GM18526 (cell line): ENCODE results near the gene MCRS1.
"Not testable (repeated sequence)": the region's sequence is repeated elsewhere in the genome, so short reads cannot be mapped to it uniquely, and the experiment has no call there.

Experiments used
- POLR2A ChIP-seq: IDR thresholded peaks from 3 replicates; pipeline ENCODE4 v1.6.1; 2011; ENCODE audit not compliant: insufficient read length; ENCODE audit errors: extremely low read depth

Gene MCRS1, protein sequence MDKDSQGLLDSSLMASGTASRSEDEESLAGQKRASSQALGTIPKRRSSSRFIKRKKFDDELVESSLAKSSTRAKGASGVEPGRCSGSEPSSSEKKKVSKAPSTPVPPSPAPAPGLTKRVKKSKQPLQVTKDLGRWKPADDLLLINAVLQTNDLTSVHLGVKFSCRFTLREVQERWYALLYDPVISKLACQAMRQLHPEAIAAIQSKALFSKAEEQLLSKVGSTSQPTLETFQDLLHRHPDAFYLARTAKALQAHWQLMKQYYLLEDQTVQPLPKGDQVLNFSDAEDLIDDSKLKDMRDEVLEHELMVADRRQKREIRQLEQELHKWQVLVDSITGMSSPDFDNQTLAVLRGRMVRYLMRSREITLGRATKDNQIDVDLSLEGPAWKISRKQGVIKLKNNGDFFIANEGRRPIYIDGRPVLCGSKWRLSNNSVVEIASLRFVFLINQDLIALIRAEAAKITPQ

DNA sequence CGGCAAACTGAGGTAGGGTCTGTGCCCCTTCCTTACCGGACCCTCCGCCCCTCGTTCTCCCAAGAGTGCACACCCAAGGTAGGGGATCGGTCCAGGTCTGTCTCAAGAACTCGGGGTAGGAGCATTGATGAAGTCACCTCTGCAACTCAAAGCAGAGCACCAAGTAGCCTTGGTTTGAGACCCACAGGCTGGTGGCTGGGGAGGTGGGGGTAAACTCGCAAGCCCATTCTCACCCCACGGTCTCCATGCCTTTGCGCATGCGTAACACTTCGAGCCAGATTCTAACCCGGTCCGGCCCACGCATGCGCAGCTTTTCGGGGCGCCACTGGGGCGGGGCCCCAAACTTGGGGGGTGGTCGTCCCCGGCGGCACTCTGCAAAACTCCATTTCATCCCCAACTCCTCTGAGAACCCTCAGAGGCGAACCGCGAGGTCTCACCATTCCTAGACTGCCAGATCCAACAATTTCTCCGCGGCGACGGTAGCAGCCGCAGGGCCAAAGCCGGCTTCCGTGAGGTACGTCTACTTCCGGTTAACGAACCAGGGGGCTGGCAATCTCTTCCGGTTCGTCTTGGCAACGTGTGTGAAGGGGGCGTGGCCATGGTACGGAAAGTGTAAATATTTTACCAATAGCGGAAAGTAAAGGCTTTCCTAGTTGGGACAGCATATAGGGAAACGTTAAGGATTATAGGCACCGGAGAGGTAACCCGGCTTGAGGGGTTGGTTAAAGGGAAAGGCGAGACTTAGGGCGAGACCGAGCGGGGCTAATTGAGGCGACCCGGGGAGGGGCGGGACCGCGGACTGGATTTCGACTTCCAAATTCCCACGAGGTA, at the start of gene MCRS1:
Gene MCRS1 (minus strand): TSS at position 532 of the 831 bp plus-strand sequence. CDS start 1,411 bp downstream, outside the sequence.
- TF ChIP-seq POLR2A = peak; percentile 91

DNA sequence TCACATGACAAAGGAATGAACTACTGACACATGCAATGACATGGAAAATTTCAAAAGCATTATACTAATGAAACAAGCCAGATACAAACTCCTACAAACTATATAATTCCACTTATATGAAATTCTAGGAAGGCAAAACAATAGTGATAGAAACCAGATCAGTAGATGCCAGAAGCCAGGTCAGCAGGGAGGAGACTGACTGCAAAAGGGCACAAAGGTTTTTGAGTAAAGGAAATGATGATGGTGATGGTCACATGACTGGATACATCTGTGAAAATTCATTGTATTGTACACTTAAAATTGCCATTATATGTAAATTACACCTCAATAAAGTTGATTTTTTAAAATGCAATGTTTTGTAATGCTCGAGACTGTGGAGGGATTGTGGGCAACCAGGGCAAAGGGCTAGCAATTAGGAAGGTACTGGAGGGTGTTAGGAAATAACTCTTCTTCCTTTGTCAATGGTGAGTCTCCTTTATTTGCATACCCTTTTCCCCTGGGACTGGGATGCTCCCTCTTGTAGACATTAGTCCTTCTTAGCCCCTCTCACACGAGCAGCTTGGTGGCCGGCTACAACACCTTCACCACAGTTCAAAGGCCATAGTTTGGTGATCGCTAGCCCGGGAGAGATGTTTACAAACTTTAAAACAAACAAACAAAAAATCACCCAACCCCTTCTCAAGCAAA, 48.7 kb upstream of the MCRS1 start:
- no peak for TF ChIP-seq POLR2A

DNA sequence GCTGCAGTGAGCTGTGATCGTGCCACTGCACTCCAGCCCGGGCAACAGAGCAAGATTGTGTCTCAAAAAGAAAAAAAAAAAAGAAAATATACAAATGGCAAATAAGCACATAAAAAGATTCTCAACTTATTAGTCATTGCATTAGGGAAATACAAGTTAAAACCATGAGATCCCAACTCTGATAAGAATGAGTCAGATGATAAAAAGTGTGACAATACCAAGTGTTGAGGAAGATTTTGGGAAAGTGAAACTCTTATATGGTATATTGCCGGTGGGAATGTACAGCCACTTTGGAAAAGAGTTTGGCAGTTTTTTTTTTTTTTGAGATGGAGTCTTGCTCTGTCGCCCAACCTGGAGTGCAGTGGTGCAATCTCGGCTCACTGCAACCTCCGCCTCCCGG, 47.8 kb upstream of the MCRS1 start:
- TF ChIP-seq POLR2A = no peak

- TF ChIP-seq POLR2A = no peak
Observed at GRCh38 chr12:49612210-49612609, 44.3 kb upstream of the MCRS1 start.

GRCh38 chr12:49609875-49610154, 41.9 kb upstream of the MCRS1 start:
- TF ChIP-seq POLR2A = no peak

- TF ChIP-seq POLR2A = no peak
Observed at GRCh38 chr12:49609059-49609874, 41.3 kb upstream of the MCRS1 start.

- not testable (repeated sequence) for TF ChIP-seq POLR2A
Observed at GRCh38 chr12:49605539-49605938, 37.6 kb upstream of the MCRS1 start, which contains the start of gene FAM186B. TSS of gene FAM186B (minus strand) at chr12:49605639. CDS start at chr12:49605477, 162 bp downstream.

DNA sequence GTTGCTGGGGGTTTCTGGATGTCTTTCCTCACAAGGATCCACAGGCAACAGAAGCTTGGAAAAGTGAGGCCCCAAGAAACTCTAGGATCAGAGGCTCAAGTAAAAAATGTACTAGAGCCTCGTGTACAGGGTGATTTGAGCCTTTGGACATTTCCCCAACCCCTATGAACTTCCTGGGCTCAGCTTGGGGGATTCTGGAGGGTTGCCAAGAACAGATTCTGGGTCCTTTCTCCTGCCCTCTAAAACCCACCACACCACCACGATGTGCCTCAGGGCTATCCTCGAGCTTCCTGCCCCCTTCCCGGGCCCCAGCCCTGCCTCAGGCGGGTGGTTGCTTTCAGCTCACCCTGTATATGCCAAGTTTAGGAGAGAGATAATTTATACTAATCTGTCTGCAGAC, 36.9 kb upstream of the MCRS1 start:
- no peak for TF ChIP-seq POLR2A

DNA sequence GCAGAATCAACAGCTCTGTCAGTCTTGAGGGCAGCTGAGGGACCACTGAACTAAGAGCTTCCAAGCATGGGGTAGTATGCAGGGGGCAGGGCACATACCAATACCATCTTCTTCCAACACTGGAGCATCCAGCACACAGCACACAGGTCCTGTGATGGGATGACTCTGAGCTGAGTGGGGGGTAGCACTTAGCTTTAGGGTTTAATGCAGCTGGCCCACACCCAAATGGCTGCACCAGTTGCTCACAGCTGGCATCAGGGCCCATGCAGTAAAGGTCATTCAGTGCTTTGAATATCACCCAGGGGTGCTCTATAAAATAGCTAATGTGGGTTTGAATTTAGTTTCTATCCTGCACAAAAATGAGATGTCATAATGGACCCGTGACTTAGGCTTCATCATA, 35.8 kb upstream of the MCRS1 start:
- no peak for TF ChIP-seq POLR2A

DNA sequence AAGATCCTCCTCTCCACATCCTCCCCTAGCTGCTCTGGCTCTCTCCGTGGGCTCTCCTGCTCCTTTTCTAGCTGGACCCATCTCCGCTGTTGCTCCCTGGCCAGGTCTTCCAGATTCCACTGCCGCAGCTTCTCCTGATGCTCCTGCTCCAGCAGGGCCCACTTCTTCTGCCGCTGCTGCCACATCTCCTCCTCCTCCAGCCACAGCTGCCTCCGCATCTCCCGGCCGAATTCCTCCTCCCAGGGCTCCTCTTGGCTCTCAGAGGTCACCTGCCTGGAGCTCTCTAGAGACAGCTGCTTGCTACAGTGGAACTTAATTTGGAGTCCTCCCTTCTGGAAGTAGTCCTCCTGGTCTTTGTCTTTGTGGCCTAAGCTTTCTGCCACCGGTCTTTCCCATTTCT, 32.0 kb upstream of the MCRS1 start:
- no peak for TF ChIP-seq POLR2A

- no peak for TF ChIP-seq POLR2A
Observed at GRCh38 chr12:49598527-49598926, 30.6 kb upstream of the MCRS1 start.

DNA sequence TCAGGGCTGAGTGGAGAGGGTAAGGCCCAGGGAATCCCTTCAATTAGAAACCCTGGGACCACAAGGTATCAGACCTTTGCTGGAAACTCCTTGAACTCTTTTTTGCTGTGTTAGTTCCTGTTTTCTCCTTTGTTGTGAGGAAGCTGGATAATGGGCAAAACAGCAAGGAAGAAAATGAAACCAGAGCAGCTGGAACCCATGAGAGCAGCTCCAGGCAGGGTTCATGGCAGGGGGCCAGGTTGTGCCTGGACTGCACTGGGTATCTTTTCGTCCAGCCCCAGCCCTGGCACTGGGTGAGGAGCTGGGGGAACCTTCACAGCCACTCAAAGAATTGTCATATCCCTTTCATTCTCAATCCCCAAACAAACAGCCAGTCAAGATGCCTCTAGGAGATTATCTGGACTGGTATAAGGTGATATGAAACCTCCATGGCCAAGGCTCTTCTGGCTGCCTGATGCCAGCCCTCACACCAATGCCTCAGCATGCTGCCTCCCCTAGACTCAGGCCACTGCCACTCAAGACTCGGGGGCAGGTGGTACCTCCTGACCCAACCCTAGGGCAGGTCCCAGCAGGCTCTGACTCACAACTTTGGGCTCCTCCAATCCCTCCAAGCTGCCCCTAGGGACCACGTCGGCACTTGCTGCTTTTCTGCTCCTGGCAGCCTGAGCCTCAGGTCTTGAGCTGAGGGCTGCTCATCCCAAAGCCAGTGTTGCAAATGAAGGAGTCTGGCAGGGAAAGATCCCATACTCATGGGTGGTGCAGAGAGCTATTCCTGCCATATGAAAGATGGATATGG, 21.0 kb upstream of the MCRS1 start:
- TF ChIP-seq POLR2A = no peak

DNA sequence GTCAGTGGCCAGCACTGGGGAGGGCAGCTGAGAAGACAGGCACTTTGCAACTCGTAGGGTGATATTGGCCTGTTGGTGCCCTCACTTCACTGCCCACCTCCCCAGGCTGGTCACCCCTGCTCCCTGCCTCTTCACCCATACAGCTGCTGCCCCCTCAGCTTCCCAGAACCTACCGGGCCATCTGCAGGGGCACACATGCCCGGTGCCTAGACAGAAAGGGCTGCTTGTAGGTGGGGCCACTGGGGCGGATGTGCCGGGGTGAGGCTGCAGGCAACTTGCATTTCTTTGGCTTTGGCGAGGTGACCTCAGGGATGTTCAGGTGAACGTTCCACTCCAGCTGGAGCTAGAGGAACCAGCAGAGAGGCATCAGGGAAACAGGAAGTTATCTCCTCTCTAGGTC, 20.3 kb upstream of the MCRS1 start:
- no peak for TF ChIP-seq POLR2A
